Measurements from ENCODE around the gene TPI1. TPM values are rescaled to one million over a fixed set of nuclear protein-coding genes. Genes with fewer than 3 reads are reported as not detected.
A peak's percentile ranks its signal among the peaks of the same experiment; 100 is the strongest.

TPI1 gene
- total and polyA plus RNA-seq, 5 donors, result 707 to 872 (median 730) TPM

DNA sequence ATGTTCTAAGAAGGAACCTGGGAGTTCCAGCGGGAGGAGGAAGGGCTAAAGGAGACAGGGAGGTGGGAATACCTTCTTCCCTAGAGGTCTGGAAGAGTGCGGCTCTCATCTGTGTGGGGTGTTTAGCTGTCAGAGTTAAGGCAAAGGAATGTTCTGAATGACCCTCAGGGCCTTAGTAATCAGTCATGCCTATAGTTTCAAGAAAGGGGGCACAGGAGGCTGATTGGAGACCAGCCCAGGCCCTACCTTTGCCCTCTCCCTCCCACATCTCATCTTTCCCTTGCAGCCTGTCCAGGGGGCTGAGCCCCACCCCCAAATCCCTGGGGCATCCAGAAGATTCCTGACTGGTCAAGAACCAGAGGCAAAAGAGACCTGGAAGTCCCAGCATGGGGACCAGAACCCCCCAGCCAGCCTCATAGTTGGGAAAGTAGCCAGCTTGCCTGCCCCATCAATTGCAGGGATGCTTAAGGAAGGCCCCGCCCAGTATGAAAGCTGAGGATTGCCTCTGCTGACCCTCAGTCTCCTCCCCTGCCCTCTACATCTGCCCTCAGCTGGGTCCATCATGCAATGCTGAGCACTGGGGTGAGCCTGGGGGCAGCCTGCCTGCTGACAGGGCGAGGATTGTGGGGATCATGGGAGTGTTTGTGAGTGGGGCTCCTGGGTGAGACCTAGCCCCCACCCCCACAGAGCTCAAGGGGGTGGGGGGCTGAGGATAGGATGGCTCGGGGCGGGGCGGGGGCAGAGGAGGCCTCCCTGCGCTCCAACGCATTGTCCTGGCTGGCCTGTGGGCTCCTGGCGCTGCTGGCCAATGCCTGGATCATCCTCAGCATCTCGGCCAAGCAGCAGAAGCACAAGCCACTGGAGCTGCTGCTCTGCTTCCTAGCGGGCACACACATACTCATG, 43.9 kb upstream of the TPI1 start:
- Histone ChIP-seq H3K4me3 (ENCODE audit: low read length) (no peak overlapping the region), H3K4me1 (ENCODE audit: control insufficient read depth, insufficient read depth, low read length) (peaks cover 2% of the 10 kb centered on the region), H3K27me3 (ENCODE audit: control insufficient read depth, insufficient read depth) (no peaks in the 10 kb centered on the region), H3K9me3 (ENCODE audit: control insufficient read depth, low read length) (no peaks in the 10 kb centered on the region), H3K27ac (ENCODE audit: low read length) (no peak overlapping the region)
- WGBS, result 77% methylated on average over 12 of the region's 12 CpGs
- intact Hi-C loops (cut with DNase I), result loop anchor here in 3 of 4 donors (2.0 to 10.0 kb wide), 3 partner anchors 69 to 209 kb away; partner anchors contain the start of gene MLF2 (in 2 of the 3)
- DNase-seq (no peak), ATAC-seq (no peak)

DNA sequence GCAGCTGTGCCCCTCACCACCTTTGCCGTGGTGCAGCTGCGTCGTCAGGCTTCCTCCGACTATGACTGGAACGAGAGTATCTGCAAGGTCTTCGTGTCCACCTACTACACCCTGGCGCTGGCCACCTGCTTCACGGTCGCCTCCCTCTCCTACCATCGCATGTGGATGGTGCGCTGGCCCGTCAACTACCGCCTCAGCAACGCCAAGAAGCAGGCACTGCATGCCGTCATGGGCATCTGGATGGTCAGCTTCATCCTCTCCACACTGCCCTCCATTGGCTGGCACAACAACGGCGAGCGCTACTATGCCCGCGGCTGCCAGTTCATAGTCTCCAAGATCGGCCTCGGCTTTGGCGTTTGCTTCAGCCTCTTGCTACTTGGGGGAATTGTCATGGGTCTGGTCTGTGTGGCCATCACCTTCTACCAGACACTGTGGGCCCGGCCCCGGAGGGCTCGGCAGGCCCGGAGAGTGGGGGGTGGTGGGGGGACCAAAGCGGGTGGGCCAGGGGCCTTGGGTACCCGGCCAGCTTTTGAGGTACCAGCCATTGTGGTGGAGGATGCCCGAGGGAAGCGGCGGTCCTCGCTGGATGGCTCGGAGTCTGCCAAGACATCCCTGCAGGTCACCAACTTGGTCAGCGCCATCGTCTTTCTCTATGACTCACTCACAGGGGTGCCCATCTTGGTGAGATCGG, 43.1 kb upstream of the TPI1 start:
- ATAC-seq (no peak), DNase-seq (peak in 1 of 3 donors; percentile 67)
- Histone ChIP-seq H3K4me1 (ENCODE audit: control insufficient read depth, insufficient read depth, low read length) (peaks cover 2% of the 10 kb centered on the region), H3K27ac (ENCODE audit: low read length) (no peak overlapping the region), H3K9me3 (ENCODE audit: control insufficient read depth, low read length) (no peaks in the 10 kb centered on the region), H3K4me3 (ENCODE audit: low read length) (no peak overlapping the region), H3K27me3 (ENCODE audit: control insufficient read depth, insufficient read depth) (no peaks in the 10 kb centered on the region)
- intact Hi-C loops (cut with DNase I), result loop anchor here in 3 of 4 donors (2.0 to 10.0 kb wide), 3 partner anchors 69 to 209 kb away; partner anchors contain the start of gene MLF2 (in 2 of the 3)
- WGBS, result 89% methylated on average over 37 of the region's 37 CpGs

DNA sequence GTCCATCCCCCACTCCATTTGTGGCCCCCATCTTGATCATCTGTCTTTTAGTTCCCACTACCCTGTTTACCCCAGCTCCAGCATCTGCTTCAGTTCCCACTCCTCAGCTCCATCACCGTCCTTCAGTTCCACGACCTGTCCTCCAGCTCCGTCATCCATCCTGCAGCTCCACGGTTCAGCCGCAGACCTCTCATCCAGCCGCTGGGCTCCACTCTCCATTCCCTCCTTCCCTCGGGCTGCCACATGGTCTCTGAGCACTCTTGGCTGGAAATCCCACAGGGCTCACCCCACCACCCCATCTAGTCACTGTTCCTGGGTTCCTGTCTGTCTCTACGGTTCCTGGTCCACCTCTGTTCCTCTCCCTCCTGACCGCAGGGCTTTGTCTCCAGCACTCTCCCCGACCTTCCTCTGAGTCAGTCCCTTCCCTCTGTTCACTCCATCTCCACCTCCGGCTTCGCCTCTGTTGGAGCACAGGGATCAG, 42.4 kb upstream of the TPI1 start:
- intact Hi-C loops (cut with DNase I), result loop anchor here (2.0 to 10.0 kb wide), 5 partner anchors 70 to 210 kb away; partner anchors contain the start of gene MLF2 (in 3 of the 4)
- ATAC-seq, result no peak
- Histone ChIP-seq H3K27me3 (ENCODE audit: control insufficient read depth, insufficient read depth) (no peaks in the 10 kb centered on the region), H3K4me3 (ENCODE audit: low read length) (no peak overlapping the region), H3K9me3 (ENCODE audit: control insufficient read depth, low read length) (no peaks in the 10 kb centered on the region), H3K4me1 (ENCODE audit: control insufficient read depth, insufficient read depth, low read length) (peaks cover 2% of the 10 kb centered on the region), H3K27ac (ENCODE audit: low read length) (no peak overlapping the region)
- 41% methylated on average over 12 of the region's 12 CpGs for WGBS
- DNase-seq, result no peak

DNA sequence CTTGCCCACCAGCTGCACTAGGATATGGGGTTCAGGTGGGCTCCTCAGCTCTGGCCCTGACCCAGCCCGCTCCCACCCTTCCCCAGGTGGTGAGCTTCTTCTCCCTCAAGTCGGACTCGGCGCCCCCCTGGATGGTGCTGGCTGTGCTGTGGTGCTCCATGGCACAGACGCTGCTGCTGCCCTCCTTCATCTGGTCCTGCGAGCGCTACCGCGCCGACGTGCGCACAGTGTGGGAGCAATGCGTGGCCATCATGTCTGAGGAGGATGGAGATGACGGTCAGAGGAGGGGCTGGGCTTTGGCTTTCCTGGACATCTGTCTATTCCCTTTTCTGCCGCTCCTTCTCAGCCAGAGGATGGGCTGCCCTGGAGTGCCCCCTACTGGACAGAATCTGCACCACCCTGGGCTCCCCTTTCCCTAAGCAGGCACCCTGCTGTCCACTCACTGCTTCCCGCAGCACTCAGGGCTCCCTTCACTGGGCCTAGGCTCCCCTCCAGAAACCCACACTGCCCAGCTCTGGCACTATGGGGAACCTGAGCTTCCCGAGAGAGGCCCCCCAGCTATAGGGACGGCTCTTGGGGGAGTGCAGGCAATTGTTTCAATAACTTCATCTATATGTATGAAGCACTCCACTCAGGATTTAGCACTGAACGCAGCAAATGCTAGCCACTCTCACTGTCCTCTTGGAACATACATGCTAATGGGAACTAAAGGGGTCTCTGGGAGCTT, 41.8 kb upstream of the TPI1 start:
- H3K4me3 ChIP-seq (ENCODE audit: low read length), result no peak overlapping the region
- no peaks in the 10 kb centered on the region for H3K27me3 ChIP-seq (ENCODE audit: control insufficient read depth, insufficient read depth)
- H3K9me3 ChIP-seq (ENCODE audit: control insufficient read depth, low read length), result no peaks in the 10 kb centered on the region
- DNase-seq, result peak; percentile 85 to 94 (median 94)
- H3K27ac ChIP-seq (ENCODE audit: low read length), result no peak overlapping the region
- WGBS, result 14% methylated on average over 19 of the region's 19 CpGs
- intact Hi-C loops (cut with DNase I), result loop anchor here (2.0 to 10.0 kb wide), 5 partner anchors 71 to 211 kb away; partner anchors contain the start of gene MLF2 (in 3 of the 4)
- peak; percentile 56 to 58 for ATAC-seq
- peaks cover 2% of the 10 kb centered on the region for H3K4me1 ChIP-seq (ENCODE audit: control insufficient read depth, insufficient read depth, low read length)

DNA sequence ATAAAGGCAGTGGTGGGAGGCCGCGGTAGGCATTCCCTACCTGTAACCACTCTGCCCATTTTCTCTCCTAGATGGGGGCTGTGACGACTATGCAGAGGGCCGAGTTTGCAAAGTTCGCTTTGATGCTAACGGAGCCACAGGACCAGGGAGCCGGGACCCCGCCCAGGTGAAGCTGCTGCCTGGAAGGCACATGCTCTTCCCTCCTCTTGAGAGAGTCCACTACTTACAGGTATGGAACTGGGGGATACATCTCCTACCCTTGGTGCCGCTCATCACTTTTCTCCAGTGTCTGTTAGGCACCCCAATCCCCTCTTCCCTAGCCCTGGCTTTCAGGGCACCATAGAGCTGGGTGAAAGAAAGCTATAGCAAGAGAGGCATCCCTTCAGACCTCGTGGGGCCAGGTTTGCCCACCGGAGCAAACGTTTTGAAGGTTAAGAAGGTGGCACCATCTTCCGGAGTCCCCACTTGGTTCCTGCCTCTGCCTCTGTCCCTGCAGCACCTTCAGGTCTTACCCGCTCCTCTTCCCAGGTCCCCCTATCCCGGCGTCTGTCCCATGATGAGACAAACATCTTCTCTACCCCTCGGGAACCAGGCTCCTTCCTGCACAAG, 41.1 kb upstream of the TPI1 start:
- H3K9me3 ChIP-seq (ENCODE audit: control insufficient read depth, low read length), result no peaks in the 10 kb centered on the region
- DNase-seq (peak in 1 of 3 donors; percentile 68), ATAC-seq (no peak)
- 79% methylated on average over 17 of the region's 17 CpGs for WGBS
- peaks cover 2% of the 10 kb centered on the region for H3K4me1 ChIP-seq (ENCODE audit: control insufficient read depth, insufficient read depth, low read length)
- no peak overlapping the region for H3K4me3 ChIP-seq (ENCODE audit: low read length)
- no peak overlapping the region for H3K27ac ChIP-seq (ENCODE audit: low read length)
- intact Hi-C loops (cut with DNase I), result loop anchor here (5.0 to 10.0 kb wide), 4 partner anchors 71 to 211 kb away; partner anchors contain the start of gene MLF2 (in 3 of the 4)
- no peaks in the 10 kb centered on the region for H3K27me3 ChIP-seq (ENCODE audit: control insufficient read depth, insufficient read depth)

DNA sequence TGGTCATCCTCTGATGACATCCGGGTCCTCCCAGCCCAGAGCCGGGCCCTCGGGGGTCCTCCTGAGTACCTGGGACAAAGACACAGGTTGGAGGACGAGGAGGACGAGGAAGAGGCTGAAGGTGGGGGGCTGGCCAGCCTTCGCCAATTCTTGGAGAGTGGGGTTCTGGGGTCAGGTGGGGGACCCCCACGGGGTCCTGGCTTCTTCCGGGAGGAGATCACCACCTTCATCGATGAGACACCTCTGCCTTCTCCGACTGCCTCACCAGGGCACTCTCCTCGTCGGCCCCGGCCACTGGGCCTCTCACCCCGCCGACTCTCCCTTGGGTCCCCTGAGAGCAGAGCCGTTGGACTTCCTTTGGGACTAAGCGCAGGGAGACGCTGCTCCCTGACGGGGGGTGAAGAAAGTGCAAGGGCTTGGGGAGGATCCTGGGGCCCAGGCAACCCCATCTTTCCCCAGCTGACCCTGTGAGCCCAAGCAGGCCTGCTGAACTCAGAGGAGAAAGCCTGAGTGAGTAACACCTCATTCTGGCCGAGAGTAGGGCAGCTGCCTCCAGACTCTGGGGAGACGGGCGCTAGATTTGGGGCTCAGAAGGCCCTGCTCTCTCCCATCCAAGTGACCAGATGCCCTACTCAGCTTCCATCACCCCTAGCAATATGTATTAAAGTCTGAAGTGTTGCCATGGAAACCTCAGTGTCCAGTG, 40.4 kb upstream of the TPI1 start:
- Histone ChIP-seq H3K9me3 (ENCODE audit: control insufficient read depth, low read length) (no peaks in the 10 kb centered on the region), H3K4me1 (ENCODE audit: control insufficient read depth, insufficient read depth, low read length) (peaks cover 2% of the 10 kb centered on the region), H3K27me3 (ENCODE audit: control insufficient read depth, insufficient read depth) (no peaks in the 10 kb centered on the region), H3K27ac (ENCODE audit: low read length) (peak overlapping the region; percentile 22), H3K4me3 (ENCODE audit: low read length) (no peak overlapping the region)
- intact Hi-C loops (cut with DNase I), result loop anchor here (5.0 to 10.0 kb wide), 4 partner anchors 72 to 212 kb away; partner anchors contain the start of gene MLF2 (in 3 of the 4)
- ATAC-seq (no peak), DNase-seq (peak in 1 of 3 donors; percentile 67)
- 73% methylated on average over 22 of the region's 22 CpGs for WGBS

DNA sequence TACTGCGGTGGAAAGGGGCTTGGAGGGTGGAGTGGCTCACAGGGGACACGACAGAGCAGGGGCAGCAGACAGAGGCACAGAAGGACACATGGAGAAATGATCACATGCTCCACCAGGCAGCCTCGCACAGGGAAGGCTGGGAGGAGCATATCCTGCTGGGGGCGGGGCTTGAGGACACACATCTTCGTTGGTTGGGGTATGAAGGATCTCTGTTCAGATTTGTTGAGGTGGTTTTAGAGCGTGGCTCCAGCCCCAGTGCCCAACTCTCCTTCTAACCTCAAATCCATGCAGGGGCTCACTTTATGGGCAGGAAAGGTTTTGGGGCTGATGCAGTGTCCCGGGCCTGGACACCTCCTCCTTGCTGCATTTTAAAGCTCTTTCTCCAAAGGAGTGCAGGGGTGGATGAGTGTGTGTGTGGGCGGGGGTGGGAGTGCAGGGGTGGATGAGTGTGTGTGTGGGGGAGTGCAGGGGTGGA, 39.9 kb upstream of the TPI1 start:
- Histone ChIP-seq H3K4me3 (ENCODE audit: low read length) (no peak overlapping the region), H3K9me3 (ENCODE audit: control insufficient read depth, low read length) (no peaks in the 10 kb centered on the region), H3K27me3 (ENCODE audit: control insufficient read depth, insufficient read depth) (no peaks in the 10 kb centered on the region), H3K4me1 (ENCODE audit: control insufficient read depth, insufficient read depth, low read length) (peaks cover 2% of the 10 kb centered on the region), H3K27ac (ENCODE audit: low read length) (peak overlapping the region; percentile 22)
- intact Hi-C loops (cut with DNase I), result loop anchor here (5.0 to 10.0 kb wide), 4 partner anchors 73 to 213 kb away; partner anchors contain the start of gene MLF2 (in 3 of the 4)
- ATAC-seq, result peak; percentile 53 to 60
- WGBS, result 8% methylated on average over 8 of the region's 8 CpGs
- DNase-seq, result peak; percentile 89 to 96 (median 95)

DNA sequence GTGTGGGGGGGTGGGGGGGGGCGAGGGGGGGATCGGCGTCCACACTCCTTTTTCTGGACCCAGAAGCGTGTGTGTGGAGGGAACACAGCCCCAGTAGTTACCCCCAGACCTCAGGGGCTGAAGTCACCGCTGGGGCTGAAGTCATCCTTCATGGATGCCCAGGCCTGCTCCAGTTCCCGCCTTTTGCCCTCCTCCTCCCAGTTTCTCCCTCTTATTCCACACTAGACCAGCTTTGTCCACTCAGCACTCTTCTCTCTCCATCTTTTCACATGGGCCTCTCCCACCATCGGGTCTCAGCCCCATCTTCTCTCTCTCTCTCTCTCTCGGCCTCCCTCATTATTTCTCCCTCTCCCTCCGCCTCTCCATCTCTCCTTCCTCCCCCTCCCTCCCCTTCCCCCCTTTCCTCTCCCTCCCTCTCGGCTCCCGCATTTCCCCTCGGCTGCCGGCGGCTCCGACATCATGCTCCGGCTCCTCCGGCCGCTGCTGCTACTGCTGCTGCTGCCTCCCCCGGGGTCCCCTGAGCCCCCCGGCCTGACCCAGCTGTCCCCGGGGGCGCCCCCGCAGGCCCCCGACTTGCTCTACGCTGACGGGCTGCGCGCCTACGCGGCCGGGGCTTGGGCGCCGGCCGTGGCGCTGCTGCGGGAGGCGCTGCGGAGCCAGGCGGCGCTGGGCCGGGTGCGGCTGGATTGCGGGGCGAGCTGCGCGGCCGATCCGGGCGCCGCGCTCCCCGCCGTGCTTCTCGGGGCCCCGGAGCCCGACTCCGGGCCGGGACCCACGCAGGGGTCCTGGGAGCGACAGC, 39.1 kb upstream of the TPI1 start, which contains the start of gene P3H3:
Gene P3H3 (plus strand): TSS at position 426 of the 799 bp plus-strand sequence. CDS start 34 bp downstream, at position 460.
- ATAC-seq (peak in 1 of 2 donors; percentile 6), DNase-seq (peak in 2 of 3 donors; percentile 78 to 81)
- under 1% methylated on average over 59 of the region's 60 CpGs for WGBS

More for the DNA sequence above, 39.1 kb upstream of the TPI1 start, which contains the start of gene P3H3:
- peak within 1 kb of the TSS; percentile 48 for H3K27ac ChIP-seq (ENCODE audit: low read length)
- peaks cover 2% of the 10 kb centered on the region for H3K4me1 ChIP-seq (ENCODE audit: control insufficient read depth, insufficient read depth, low read length)
- H3K4me3 ChIP-seq (ENCODE audit: low read length), result peak within 1 kb of the TSS; percentile 75
- no peaks in the 10 kb centered on the region for H3K27me3 ChIP-seq (ENCODE audit: control insufficient read depth, insufficient read depth)
- intact Hi-C loops (cut with DNase I), result loop anchor here (5.0 to 10.0 kb wide), 4 partner anchors 73 to 213 kb away; partner anchors contain the start of gene MLF2 (in 3 of the 4)
- no peaks in the 10 kb centered on the region for H3K9me3 ChIP-seq (ENCODE audit: control insufficient read depth, low read length)

All from right cardiac atrium (tissue), 5 donors.